Osteoblast (primary cell): ENCODE data around the gene RIN3. TPM values are rescaled to one million over a fixed set of nuclear protein-coding genes. Genes with fewer than 3 reads are reported as not detected.

ENCODE experiments used
- DNase-seq: peaks from one replicate; pipeline ENCODE4 v3.0.0; 2011; ENCODE audit warnings: low spot score, mixed read lengths; ENCODE audit not compliant: insufficient read length; ENCODE audit errors: missing footprints
- H2AFZ ChIP-seq: 2 replicates; pipeline ENCODE4 v1.6.0; 2011; ENCODE audit warnings: mild to moderate bottlenecking, low read length
- H3K27ac ChIP-seq: 2 replicates; pipeline ENCODE4 v1.5.1; 2011; ENCODE audit warnings: mild to moderate bottlenecking, low read depth, low read length, moderate library complexity
- H3K27me3 ChIP-seq: 2 replicates; pipeline ENCODE4 v1.6.0; 2012; ENCODE audit warnings: mild to moderate bottlenecking, control low read depth, inconsistent platforms, low read length, moderate library complexity; ENCODE audit not compliant: insufficient read depth
- H3K36me3 ChIP-seq: 2 replicates; pipeline ENCODE4 v1.5.1; 2011; ENCODE audit warnings: mild to moderate bottlenecking, low read length, control low read depth, moderate library complexity; ENCODE audit not compliant: insufficient read depth
- H3K4me1 ChIP-seq: 2 replicates; pipeline ENCODE4 v1.5.1; 2011; ENCODE audit warnings: mild to moderate bottlenecking, low read length, control low read depth, moderate library complexity; ENCODE audit not compliant: insufficient read depth
- H3K4me2 ChIP-seq: 2 replicates; pipeline ENCODE4 v1.6.0; 2011; ENCODE audit warnings: mild to moderate bottlenecking, low read length; ENCODE audit not compliant: insufficient read depth
- H3K4me3 ChIP-seq: fragments of 200-600 bp; sonication (generic); 3 replicates; pipeline ENCODE4 v1.5.1; 2012; ENCODE audit warnings: mild to moderate bottlenecking, low read length, inconsistent platforms; ENCODE audit not compliant: insufficient read depth
- H3K79me2 ChIP-seq: 2 replicates; pipeline ENCODE4 v1.6.0; 2012; ENCODE audit warnings: mild to moderate bottlenecking, low read length, control low read depth, inconsistent platforms; ENCODE audit not compliant: insufficient read depth
- H3K9me3 ChIP-seq: 2 replicates; pipeline ENCODE4 v1.5.1; 2011; ENCODE audit warnings: low read depth, low read length, control low read depth
- H4K20me1 ChIP-seq: 2 replicates; pipeline ENCODE4 v1.6.0; 2012; ENCODE audit warnings: mild to moderate bottlenecking, low read length, control low read depth; ENCODE audit not compliant: insufficient read depth
- total RNA-seq: library from RNA; depleted of rRNA; stranded (reverse); fragments of >200 nt; gene quantifications from 2 replicates; pipeline ENCODE4 v1.2.3, GENCODE V29; 2012
- TF ChIP-seq, protein P1 (sequence below): IDR thresholded peaks from 2 replicates; pipeline ENCODE4 v1.5.1; 2011; ENCODE audit warnings: mild to moderate bottlenecking, low read depth, low read length, moderate library complexity; ENCODE audit errors: extremely low read depth

Gene RIN3
- total RNA-seq, 1 donor = 7.6 TPM

DNA sequence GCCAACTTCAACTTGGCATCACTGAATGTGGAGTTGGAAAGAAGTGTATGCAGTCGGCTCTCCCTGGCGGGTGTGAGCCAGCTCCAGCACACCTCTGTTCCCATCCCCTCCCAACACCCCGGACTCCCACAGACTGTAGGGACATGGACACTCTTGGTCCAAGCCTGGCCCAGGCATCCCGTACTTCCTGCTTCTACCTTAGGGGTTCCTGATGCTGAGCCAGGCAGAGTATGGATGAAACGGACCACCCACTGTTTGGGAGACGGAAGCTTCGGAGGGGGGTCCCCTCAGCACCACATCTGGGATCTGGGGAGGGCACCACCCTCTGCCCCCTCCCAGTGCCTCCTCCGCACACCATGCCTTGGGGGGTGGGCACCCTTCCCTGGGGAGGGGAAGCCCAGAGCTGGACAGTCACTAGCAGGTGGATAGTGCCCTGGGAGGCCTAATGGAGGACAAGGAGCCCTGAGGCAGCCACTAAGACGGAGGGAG lies 172.9 kb downstream of the RIN3 start:
- no peak overlapping the region for H2AFZ ChIP-seq
- H3K4me3 ChIP-seq = no peak overlapping the region
- H4K20me1 ChIP-seq = no peaks in the 10 kb centered on the region
- H3K4me1 ChIP-seq = no peaks in the 10 kb centered on the region
- no peak overlapping the region for H3K4me2 ChIP-seq
- TF ChIP-seq, protein P1, sequence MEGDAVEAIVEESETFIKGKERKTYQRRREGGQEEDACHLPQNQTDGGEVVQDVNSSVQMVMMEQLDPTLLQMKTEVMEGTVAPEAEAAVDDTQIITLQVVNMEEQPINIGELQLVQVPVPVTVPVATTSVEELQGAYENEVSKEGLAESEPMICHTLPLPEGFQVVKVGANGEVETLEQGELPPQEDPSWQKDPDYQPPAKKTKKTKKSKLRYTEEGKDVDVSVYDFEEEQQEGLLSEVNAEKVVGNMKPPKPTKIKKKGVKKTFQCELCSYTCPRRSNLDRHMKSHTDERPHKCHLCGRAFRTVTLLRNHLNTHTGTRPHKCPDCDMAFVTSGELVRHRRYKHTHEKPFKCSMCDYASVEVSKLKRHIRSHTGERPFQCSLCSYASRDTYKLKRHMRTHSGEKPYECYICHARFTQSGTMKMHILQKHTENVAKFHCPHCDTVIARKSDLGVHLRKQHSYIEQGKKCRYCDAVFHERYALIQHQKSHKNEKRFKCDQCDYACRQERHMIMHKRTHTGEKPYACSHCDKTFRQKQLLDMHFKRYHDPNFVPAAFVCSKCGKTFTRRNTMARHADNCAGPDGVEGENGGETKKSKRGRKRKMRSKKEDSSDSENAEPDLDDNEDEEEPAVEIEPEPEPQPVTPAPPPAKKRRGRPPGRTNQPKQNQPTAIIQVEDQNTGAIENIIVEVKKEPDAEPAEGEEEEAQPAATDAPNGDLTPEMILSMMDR = no peak
- H3K9me3 ChIP-seq = no peaks in the 10 kb centered on the region
- no peaks in the 10 kb centered on the region for H3K27me3 ChIP-seq
- no peak overlapping the region for H3K27ac ChIP-seq
- no peak for DNase-seq
- peaks cover 12% of the 10 kb centered on the region for H3K36me3 ChIP-seq
- no peaks in the 10 kb centered on the region for H3K79me2 ChIP-seq

DNA sequence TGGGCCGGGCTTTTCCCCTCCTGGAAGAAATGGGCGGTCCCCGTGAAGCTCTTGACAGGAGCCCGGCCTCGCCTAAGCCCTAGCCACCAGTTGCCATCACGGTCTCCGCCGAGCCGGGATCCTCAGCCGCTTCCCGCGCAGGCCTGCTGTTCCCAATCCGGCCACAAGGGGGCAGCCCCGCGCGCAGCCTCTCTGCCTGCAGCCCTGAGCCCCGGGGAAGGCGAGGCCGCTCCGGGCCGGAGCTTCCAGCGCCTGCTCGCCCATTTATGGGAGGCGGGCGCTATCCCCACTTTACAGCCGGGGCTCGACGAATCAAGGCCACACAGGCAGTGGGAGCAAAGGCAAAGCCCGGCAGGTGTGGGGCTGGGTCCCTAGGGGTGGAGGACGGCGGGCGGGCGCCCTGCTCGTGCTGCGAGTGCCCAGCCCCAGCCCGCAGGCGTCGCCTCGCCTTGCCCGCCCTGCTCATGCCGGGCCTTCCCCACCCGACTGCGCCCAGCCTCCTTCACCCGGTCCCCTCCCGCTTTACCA lies 173.4 kb downstream of the RIN3 start:
- DNase-seq = peak; percentile 100

DNA sequence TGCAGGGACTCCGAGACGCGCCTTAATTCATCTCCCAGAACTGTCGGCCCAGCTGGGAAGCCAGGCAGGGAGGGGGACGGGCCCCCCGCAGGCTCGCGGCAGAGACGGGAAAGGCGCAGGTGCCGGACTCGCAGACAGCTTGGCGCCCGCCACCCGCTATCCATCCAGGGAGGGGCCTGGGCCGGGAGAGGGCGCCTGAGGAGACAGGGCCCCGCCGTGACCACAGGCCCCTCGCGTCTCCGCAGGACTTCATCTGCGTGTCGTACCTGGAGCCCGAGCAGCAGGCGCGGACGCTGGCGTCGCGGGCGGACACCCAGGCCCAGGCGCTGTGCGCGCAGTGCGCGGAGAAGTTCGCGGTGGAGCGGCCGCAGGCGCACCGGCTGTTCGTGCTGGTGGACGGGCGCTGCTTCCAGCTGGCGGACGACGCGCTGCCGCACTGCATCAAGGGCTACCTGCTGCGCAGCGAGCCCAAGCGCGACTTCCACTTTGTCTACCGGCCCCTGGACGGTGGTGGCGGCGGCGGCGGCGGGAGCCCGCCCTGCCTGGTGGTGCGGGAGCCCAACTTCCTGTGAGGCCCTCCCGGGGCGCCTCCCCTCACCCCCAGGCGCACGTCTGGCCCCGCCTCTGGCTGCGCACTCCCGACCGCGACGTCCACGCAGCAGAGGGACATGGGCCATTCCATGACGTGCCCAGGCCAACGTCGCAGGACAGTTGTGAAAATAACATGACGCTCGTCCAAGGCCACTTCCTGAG lies 174.3 kb downstream of the RIN3 start:
- TF ChIP-seq, protein P1 = no peak
- no peaks in the 10 kb centered on the region for H3K9me3 ChIP-seq
- H3K4me3 ChIP-seq = no peak overlapping the region
- peaks cover 6% of the 10 kb centered on the region for H3K4me1 ChIP-seq
- no peaks in the 10 kb centered on the region for H3K27me3 ChIP-seq
- H3K36me3 ChIP-seq = peaks cover 3% of the 10 kb centered on the region
- no peak for DNase-seq
- H3K4me2 ChIP-seq = no peak overlapping the region
- no peaks in the 10 kb centered on the region for H4K20me1 ChIP-seq
- no peak overlapping the region for H2AFZ ChIP-seq
- H3K79me2 ChIP-seq = no peaks in the 10 kb centered on the region
- H3K27ac ChIP-seq = no peak overlapping the region

More for the DNA sequence above, 173.4 kb downstream of the RIN3 start:
- Histone ChIP-seq H2AFZ (no peak overlapping the region), H3K9me3 (no peaks in the 10 kb centered on the region), H3K4me1 (no peaks in the 10 kb centered on the region), H4K20me1 (no peaks in the 10 kb centered on the region), H3K27ac (no peak overlapping the region), H3K4me2 (peak overlapping the region; percentile 65), H3K4me3 (peak overlapping the region; percentile 46), H3K36me3 (peaks cover 10% of the 10 kb centered on the region), H3K79me2 (no peaks in the 10 kb centered on the region), H3K27me3 (no peaks in the 10 kb centered on the region)
- TF ChIP-seq, protein P1 = peak; percentile 78
